B cell (primary cell): ENCODE results near the gene INHBB. TPM values are rescaled to one million over a fixed set of nuclear protein-coding genes. Genes with fewer than 3 reads are reported as not detected.

Source experiments
- ATAC-seq: fragments of 200-7000 bp; cut with Tn5 transposase; one replicate; pipeline ENCODE4 v1.10.0; 2021; ENCODE audit warnings: low read depth, mild to moderate bottlenecking, moderate number of reproducible peaks, moderate library complexity
- CTCF ChIA-PET: fragments of 350-600 bp; sonication (Branson Sonifier 250); formaldehyde crosslinking; loops from one replicate; lab custom pipeline; 2021; ENCODE audit warnings: antibody characterized with exemption, inconsistent platforms; lab: Charles Lee
- POLR2A ChIA-PET: fragments of 350-600 bp; sonication (Branson Sonifier 250); formaldehyde crosslinking; loops from one replicate; lab custom pipeline; 2021; ENCODE audit warnings: antibody characterized with exemption; lab: Charles Lee
- DNase-seq: peaks from one replicate; pipeline ENCODE4 v3.0.0; 2013
- H2AFZ ChIP-seq: 2 replicates; pipeline ENCODE4 v1.6.1; 2012; ENCODE audit warnings: mild to moderate bottlenecking, low read depth, low read length; ENCODE audit not compliant: insufficient read depth, poor library complexity, severe bottlenecking
- H3K27ac ChIP-seq, 2 donors: 1 replicate in 1 of 2; 2 replicates in 1 of 2; pipeline ENCODE4 v1.5.1; 2012 to 2013; ENCODE audit warnings: low read length in 2 of 2, mild to moderate bottlenecking in 2 of 2, moderate library complexity in 1 of 2
- H3K27me3 ChIP-seq, 4 experiments: fragments of 200-600 bp in 1 of 4; sonication (generic) in 1 of 4; replicated peaks in 1 of 4; 1 replicate in 2 of 4; 2 replicates in 2 of 4; pipeline versions ENCODE4 v1.6.1 to v1.7.0; 2013 to 2016; ENCODE audit warnings: low read length in 3 of 4, mild to moderate bottlenecking in 2 of 4, mixed read lengths in 1 of 4, moderate library complexity in 1 of 4; ENCODE audit not compliant: insufficient read depth in 4 of 4, control insufficient read depth in 3 of 4; ENCODE audit errors: control extremely low read depth in 1 of 4
- H3K36me3 ChIP-seq, 2 experiments: replicated peaks in 1 of 2; 1 replicate in 1 of 2; 2 replicates in 1 of 2; pipeline versions ENCODE4 v1.6.1 to v1.7.1; 2013; ENCODE audit warnings: low read length in 1 of 2; ENCODE audit not compliant: insufficient read depth in 2 of 2, control insufficient read depth in 1 of 2; ENCODE audit errors: control extremely low read depth in 1 of 2, extremely low read depth in 1 of 2
- H3K4me1 ChIP-seq, 2 donors: fragments of 200-600 bp in 1 of 2; sonication (generic) in 1 of 2; 1 replicate in 1 of 2; 2 replicates in 1 of 2; pipeline versions ENCODE4 v1.5.1 to v1.6.1; 2013 to 2017; ENCODE audit warnings: low read length in 2 of 2; ENCODE audit not compliant: control insufficient read depth in 2 of 2, insufficient read depth in 2 of 2
- H3K4me2 ChIP-seq: replicated peaks from 2 replicates; pipeline ENCODE3; 2012; ENCODE audit warnings: mild to moderate bottlenecking, low read depth, low read length; ENCODE audit not compliant: poor library complexity, severe bottlenecking
- H3K4me3 ChIP-seq, 5 experiments: fragments of 200-600 bp in 1 of 5; sonication (generic) in 1 of 5; 1 replicate in 3 of 5; 2 replicates in 2 of 5; pipeline versions ENCODE4 v1.5.1 to v1.7.0; 2011 to 2016; ENCODE audit warnings: low read length in 4 of 5, mild to moderate bottlenecking in 4 of 5, low read depth in 2 of 5, control low read depth in 1 of 5, moderate library complexity in 1 of 5; ENCODE audit not compliant: insufficient read depth in 1 of 5; ENCODE audit errors: control extremely low read depth in 1 of 5, extremely low read depth in 1 of 5
- H3K79me2 ChIP-seq: fragments of 200-600 bp; sonication (generic); one replicate; pipeline ENCODE4 v1.6.0; 2016; ENCODE audit warnings: low read length; ENCODE audit not compliant: control insufficient read depth, insufficient read depth
- H3K9ac ChIP-seq: fragments of 200-600 bp; sonication (generic); 2 replicates; pipeline ENCODE4 v1.6.1; 2017; ENCODE audit warnings: mild to moderate bottlenecking, low read length, moderate library complexity
- H3K9me3 ChIP-seq, 3 donors: one replicate each; pipeline versions ENCODE4 v1.6.1 to v1.7.1; 2013; ENCODE audit warnings: low read length in 2 of 3; ENCODE audit not compliant: control insufficient read depth in 2 of 3, insufficient read depth in 1 of 3; ENCODE audit errors: control extremely low read depth in 1 of 3
- H4K20me1 ChIP-seq: 2 replicates; pipeline ENCODE4 v1.6.0; 2012; ENCODE audit warnings: mild to moderate bottlenecking, low read length; ENCODE audit not compliant: insufficient read depth, control insufficient read depth, poor library complexity, severe bottlenecking
- H3K27ac Mint-ChIP-seq: one replicate; pipeline ENCODE4 v1.8.0; 2021; ENCODE audit warnings: mixed read lengths
- H3K27me3 Mint-ChIP-seq: one replicate; pipeline ENCODE4 v1.8.0; 2021; ENCODE audit warnings: mixed read lengths
- H3K4me1 Mint-ChIP-seq: one replicate; pipeline ENCODE4 v1.8.0; 2021; ENCODE audit warnings: mixed read lengths
- H3K4me3 Mint-ChIP-seq: one replicate; pipeline ENCODE4 v1.8.0; 2021; ENCODE audit warnings: mixed read lengths
- H3K9me3 Mint-ChIP-seq: one replicate; pipeline ENCODE4 v1.8.0; 2022; ENCODE audit warnings: mixed read lengths; ENCODE audit not compliant: insufficient read depth
- EZH2 ChIP-seq: IDR thresholded peaks from 2 replicates; pipeline ENCODE4 v1.6.1; 2012; ENCODE audit warnings: borderline replicate concordance, low read depth, mild to moderate bottlenecking, moderate library complexity, low read length; ENCODE audit not compliant: insufficient read depth, poor library complexity, severe bottlenecking
- WGBS: methylation state at CpG from one replicate; pipeline ENCODE4 v1.1.5; 2013; ENCODE audit warnings: missing lambda C conversion rate; ENCODE audit not compliant: insufficient coverage; 5-methylcytosine and 5-hydroxymethylcytosine counted together
- intact Hi-C: fragments of 100-400 bp; cut with micrococcal nuclease; formaldehyde crosslinking; loops from one replicate; pipeline ENCODE4 v1.10.0; 2022
- polyA plus RNA-seq: library from polyadenylated mRNA; depleted of rRNA; stranded (reverse); fragments of >200 nt; gene quantifications from 2 replicates; pipeline ENCODE4 v1.2.3, GENCODE V29; 2012
- total RNA-seq, 2 donors: library from RNA; stranded (reverse); fragments of 120-200 nt in 1 of 2; gene quantifications; 1 replicate in 1 of 2; 2 replicates in 1 of 2; pipeline versions ENCODE4 v1.2.3 to v1.2.4, GENCODE V29; 2013 to 2022
- TF ChIP-seq, protein P1 (sequence below): fragments of 200-600 bp; IDR thresholded peaks from one replicate; pipeline ENCODE4 v1.8.0; 2022; ENCODE audit warnings: antibody characterized with exemption, mild to moderate bottlenecking

INHBB gene
- total and polyA plus RNA-seq, 2 donors (not counting 1 experiment from before 2014, with no cell fraction given): 0.03 TPM; not detected in 1

DNA sequence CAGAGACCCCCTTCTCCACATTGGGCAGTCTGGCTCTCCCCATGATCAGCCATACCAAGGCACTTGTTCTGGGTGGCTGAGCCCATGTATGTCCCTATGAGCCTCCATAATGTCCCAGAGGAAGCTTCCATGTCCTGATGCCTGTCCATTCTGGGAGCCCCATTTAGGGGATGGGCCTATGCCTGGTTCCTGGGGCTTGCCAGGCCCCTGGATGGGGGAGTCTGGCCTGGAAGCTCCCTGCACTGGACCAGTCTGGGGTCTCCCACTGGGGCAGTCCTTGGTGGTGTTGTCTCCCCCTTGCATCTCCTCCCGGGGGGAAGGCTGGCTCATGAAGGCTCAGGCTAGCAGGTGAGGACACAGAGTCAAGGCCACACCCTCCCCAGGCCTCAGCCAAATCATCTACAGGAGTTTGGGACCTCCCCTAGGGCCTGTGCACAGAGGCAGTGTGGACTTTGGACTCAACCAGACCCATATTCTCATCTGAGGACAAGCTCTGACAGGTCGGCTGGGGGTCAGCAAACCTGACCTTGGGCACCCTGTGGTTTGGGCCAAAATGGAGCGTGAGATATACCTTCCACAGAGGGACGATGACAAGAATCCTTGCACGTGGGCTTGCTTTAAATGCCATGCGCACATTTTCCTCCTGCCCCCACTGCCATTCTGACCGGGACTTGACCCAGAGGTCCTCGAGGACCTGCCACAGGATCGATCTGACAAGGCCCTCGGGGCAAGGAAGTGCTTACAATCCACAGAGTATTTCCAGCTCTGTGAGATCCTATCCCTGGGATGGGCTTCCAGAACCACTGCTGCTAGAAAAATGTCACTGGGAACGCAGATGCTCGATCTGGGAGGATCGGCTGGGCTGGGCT is 38.8 kb downstream of the INHBB start:
- WGBS: 80% methylated on average over 13 of the region's 13 CpGs
- peaks cover 0 to 4% (median 0%) of the 10 kb centered on the region in 3 donors for H3K9me3 ChIP-seq
- peaks cover 8% of the 10 kb centered on the region for H3K27me3 Mint-ChIP-seq
- no peak overlapping the region for H3K4me3 ChIP-seq
- H4K20me1 ChIP-seq: no peaks in the 10 kb centered on the region
- no peaks in the 10 kb centered on the region for H3K9me3 Mint-ChIP-seq
- no peak overlapping the region for H3K27ac Mint-ChIP-seq
- H3K79me2 ChIP-seq: no peaks in the 10 kb centered on the region
- ATAC-seq: no peak
- intact Hi-C loops: no loop called here
- CTCF ChIA-PET: no interaction called here
- H3K4me2 ChIP-seq: no peak overlapping the region
- no peak overlapping the region for H3K27ac ChIP-seq
- no peaks in the 10 kb centered on the region for H3K4me1 Mint-ChIP-seq
- no peaks in the 10 kb centered on the region for H3K36me3 ChIP-seq
- no peak overlapping the region for H3K9ac ChIP-seq
- DNase-seq: no peak
- H3K27me3 ChIP-seq: no peaks in the 10 kb centered on the region
- POLR2A ChIA-PET: no interaction called here
- TF ChIP-seq, protein P1, sequence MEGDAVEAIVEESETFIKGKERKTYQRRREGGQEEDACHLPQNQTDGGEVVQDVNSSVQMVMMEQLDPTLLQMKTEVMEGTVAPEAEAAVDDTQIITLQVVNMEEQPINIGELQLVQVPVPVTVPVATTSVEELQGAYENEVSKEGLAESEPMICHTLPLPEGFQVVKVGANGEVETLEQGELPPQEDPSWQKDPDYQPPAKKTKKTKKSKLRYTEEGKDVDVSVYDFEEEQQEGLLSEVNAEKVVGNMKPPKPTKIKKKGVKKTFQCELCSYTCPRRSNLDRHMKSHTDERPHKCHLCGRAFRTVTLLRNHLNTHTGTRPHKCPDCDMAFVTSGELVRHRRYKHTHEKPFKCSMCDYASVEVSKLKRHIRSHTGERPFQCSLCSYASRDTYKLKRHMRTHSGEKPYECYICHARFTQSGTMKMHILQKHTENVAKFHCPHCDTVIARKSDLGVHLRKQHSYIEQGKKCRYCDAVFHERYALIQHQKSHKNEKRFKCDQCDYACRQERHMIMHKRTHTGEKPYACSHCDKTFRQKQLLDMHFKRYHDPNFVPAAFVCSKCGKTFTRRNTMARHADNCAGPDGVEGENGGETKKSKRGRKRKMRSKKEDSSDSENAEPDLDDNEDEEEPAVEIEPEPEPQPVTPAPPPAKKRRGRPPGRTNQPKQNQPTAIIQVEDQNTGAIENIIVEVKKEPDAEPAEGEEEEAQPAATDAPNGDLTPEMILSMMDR: no peak
- TF ChIP-seq EZH2: no peak
- no peak overlapping the region for H2AFZ ChIP-seq
- H3K4me3 Mint-ChIP-seq: no peak overlapping the region
- H3K4me1 ChIP-seq: no peaks in the 10 kb centered on the region
